Cerebellar cortex (tissue), 1 donor: Measurements from ENCODE around the gene SDC3.
"Not testable (repeated sequence)": the region's sequence is repeated elsewhere in the genome, so short reads cannot be mapped to it uniquely, and the experiment has no call there.

ENCODE experiments used
- DNase-seq: peaks from one replicate; pipeline ENCODE4 v3.0.0-alpha.2; 2015; ENCODE audit warnings: low spot score

The SDC3 gene

GRCh38 chr1:30874176-30874575 lies 34.4 kb downstream of the SDC3 start:
- DNase-seq = no peak

DNA sequence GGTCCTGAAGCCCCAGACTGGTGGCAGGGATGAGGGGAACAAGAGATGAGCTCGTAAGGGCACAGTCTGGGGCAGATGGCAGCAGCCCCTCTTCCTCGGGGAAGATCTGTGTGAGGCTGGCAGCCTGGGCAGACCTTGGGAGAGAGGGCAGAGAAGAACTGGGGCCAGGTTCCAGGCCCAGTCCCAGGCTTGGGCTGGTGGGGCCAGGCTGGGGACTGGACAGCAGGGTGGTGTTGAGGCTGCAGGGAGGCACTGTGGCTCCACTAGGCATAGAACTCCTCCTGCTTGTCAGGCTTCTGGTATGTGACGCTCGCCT lies 35.7 kb downstream of the SDC3 start:
- DNase-seq = no peak

GRCh38 chr1:30872033-30872947 lies 36.3 kb downstream of the SDC3 start:
- no peak for DNase-seq

DNA sequence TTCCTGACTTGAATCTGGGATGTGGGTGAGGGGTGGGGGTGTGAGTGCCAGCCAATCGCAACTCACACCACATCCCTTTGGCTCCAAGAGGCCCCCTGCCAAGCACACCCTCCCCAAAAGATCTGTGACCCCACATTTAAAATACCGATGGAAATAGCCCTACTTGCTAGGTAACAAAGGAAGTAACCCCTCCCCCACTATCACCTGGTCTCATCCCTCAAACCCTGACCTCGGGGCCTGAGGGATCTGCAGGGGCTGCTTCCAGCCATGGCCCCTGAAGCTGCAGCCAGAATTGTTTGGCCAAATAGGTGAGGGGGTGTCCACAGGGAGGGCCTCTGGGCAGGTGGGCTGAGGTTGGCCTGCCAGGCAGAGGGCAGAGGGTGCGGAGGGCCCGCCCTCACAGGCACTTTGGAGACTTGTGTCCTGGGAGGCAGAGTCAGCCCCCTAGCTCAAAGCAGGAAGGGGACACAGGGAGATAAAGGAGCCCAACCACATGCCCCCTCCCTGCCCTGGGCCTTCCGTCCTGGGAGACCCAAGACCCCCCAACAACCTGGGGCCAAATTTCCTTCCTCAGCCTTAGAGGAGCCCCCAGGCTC lies 37.2 kb downstream of the SDC3 start:
- no peak for DNase-seq

DNA sequence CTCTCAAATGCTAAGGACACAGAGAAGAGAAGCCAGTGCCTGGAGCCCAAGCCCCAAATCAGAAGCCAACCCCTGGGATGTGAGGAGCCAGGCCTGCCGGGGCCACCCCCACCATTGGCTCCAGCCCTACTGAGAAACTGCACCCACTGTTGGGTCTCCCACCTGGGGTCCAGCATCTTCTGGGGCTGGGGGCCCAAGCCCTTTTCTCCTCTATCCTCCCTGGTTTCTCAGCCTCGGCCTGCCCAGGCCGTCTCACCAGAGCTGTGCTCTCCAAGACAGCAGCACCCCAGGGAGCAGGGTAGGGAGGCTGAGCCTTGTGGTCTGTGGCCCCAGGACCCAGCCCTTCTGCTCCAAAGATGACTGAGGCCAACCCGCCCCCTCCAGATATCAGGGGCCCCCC lies 37.9 kb downstream of the SDC3 start:
- no peak for DNase-seq

- no peak for DNase-seq
These were observed 38.5 kb downstream of the SDC3 start for GRCh38 chr1:30870035-30870434.

GRCh38 chr1:30868833-30869435 lies 39.6 kb downstream of the SDC3 start:
- DNase-seq = no peak

DNA sequence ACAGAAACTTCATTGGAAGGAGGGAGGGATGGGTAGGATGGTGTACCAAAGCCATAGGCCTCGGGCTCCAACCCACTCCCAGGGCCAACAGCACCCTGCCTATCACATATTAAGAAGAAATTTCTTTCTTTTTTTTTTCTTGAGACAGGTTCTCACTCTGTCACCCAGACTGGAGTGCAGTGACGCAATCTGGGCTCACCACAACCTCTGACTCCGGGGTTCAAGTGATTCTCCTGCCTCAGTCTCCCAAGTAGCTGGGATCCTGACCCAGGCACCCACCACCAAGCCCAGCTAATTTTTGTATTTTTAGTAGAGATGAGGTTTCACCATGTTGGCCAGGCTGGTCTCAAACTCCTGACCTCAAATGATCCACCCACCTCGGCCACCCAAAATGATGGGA lies 40.5 kb downstream of the SDC3 start:
- not testable (repeated sequence) for DNase-seq

DNA sequence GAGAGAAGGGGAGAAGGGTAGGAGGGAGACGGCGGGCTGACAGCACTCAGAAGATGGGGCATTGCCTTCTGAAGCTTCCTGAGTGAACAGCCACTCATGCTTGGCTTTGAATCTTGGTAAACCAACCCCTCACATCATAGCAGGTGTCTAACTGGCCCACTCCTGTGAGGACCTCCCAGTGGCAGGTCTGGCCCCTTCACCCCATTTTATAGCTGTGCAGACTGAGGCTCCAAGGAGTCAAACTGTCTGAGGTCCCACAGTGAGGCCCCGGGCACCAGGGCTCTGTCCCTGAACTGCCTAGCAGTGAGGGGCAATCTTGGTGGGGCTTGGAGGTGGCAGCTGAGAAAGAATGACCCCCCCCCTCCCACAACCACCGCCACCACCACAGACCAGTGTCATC lies 41.0 kb downstream of the SDC3 start:
- DNase-seq = no peak

- DNase-seq = no peak
These were observed 42.0 kb downstream of the SDC3 start for GRCh38 chr1:30866594-30866993.

DNA sequence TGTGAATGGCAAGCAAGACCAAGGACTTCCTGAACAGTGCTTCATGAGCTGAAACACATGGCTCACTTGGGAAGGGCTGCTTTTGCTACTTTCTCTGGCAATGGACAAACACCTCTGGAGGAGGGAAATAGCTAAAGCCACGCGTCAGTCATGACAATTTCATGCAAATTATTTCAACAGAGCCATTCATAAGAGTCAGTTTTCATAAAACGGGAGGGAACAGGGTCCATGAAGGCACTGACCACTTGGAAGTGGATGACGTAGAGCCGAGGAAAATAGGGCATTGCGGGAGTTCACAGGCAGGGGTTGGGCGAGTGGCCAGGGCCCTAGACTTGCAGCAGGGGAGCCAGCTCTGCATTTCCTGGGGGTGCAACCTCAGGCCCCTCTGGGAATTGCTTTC lies 43.9 kb downstream of the SDC3 start:
- DNase-seq = no peak

DNA sequence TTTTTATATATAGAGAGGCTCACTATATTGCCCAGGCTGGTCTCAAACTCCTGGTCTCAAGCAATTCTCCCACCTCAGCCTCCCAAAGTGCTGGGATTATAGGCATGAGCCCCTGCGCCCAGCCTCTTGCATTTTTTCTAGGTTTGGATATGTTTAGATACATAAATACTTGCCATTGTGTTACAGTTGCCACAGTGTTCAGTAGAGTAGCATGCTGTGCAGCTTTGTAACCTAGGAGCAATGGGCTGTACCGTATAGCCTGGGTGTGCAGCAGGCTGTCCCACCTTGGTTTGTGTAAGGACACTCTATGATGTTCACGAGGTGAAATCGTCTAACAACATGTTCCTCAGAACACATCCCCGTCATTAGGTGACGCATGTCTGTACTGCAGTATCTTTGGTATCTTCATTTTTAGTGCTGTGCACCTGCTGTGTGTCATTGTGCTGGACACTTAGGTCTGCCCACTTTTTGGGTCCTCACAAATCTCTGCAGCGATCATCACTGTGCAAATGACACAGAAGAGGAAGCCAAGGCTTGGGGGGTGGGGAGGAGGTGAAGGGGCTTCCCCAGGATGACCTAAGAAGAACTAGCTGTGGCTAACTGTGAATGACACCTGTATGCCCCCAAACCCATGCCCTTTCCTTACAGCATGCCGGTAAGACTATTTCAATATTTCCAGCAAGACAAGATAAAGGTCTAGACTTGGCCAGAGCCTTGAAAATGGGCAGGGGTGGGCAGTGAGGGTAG lies 44.5 kb downstream of the SDC3 start:
- no peak for DNase-seq

- no peak for DNase-seq
These were observed 48.3 kb downstream of the SDC3 start for GRCh38 chr1:30860320-30860652.

- DNase-seq = no peak
These were observed 50.6 kb downstream of the SDC3 start for GRCh38 chr1:30857964-30858363.

DNA sequence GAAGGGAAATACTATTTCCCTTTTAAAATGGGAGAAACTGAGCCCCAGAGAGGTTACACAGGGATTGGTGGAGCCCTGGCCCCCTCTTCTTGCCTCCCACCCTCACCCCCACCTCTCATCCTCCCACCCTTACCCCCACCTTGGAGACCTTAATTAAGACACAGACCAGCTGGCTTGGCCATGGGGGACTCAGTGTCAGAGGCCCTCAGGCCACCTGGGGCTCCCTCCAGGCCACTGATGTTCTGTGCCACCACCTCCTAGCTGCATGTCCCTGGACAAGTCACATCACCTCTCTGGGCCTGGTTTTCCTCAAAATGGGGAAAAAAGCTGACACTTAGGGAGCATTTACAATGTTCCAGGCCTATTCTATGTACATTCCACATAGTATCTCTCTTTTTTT lies 51.5 kb downstream of the SDC3 start:
- DNase-seq = no peak

GRCh38 chr1:30856260-30856790 lies 52.2 kb downstream of the SDC3 start:
- DNase-seq = no peak

DNA sequence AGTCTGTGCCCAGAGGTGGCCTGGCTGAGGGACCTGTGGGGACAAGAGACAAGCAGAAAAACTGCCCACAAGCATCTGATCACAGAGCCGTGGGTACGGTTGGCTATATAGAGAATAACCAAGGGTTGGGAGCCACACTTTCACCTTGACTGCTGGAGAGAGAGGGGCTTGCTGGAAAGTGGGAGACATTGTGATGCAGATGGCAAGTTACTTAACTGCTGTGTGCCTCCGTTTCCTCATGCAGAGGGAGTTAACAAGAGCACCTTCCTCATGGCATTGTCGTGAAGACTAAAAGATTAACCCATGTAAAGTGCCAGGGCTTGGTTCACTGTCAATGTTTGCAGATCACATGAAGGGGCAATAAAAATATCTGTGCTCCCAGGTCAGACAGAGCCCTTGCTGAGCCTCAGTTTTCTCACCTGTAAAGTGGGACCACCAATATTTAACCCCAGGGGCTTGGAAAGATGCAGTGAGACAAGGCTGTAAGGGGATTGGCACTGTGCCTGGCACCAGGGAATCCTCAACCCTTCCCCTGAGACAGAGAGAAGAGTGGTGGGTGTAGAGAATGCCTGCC lies 52.8 kb downstream of the SDC3 start:
- DNase-seq = no peak

- DNase-seq = peak; percentile 17
These were observed 55.2 kb downstream of the SDC3 start for GRCh38 chr1:30853350-30853749.

- DNase-seq = no peak
These were observed 56.5 kb downstream of the SDC3 start for GRCh38 chr1:30852026-30852425.

DNA sequence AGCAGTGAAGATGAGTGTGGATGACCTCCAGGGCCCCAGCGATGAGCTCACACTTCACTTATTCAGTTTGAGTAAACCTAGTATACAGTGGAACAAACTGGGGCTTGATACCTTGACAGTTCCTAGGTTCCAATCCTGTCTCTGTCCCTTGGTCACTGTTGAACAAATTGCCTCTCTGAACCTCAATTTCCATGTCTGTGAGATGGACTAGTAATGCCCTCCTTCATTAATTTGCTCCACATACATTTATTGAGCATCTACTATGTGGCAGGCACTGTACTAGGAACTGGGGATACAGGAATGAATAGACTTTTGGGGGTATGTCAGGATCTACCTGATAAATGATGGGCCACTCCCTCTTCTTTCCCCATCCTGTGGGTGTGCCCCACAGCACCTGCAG lies 57.3 kb downstream of the SDC3 start:
- no peak for DNase-seq

DNA sequence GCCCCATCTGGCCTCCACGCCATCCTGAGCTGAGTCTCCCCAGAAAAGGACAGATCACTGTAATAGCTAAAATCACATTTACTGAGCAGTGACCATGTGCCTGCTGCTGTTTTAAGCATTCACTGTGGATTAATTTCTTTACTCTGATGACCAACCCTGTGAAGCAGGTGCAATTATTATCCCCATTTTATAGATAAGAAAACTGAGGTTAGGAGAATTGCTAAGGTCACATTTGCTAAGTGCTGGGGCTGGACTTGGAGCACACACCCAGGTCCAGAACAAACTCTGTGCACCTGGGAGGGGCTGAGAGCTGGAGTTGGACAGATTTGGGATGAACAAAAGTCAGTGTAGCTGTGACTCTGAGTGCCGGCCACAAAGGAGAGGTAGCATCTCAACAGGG lies 58.0 kb downstream of the SDC3 start:
- DNase-seq = no peak

DNA sequence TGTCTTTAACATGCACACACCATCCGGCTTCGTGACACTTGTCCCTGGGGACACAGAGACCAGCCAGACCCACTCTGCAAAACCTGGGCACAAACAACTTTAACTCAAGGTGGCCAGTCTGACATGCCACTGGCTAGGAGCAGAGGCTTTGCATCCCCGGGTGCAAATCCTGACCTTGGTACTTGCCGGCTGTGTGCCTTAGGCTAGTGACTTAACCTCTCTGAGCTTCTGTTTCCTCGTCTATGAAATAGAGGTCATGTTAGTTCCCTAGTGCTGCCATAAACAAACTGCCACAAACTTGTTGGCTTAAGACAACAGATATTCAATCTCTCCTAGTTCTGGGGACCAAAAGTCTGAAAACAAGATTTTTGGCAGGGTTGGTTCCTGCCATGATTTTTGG lies 60.4 kb downstream of the SDC3 start:
- no peak for DNase-seq
